ENCODE data around the gene TOGARAM2. TPM values are rescaled to one million over a fixed set of nuclear protein-coding genes. Genes with fewer than 3 reads are reported as not detected.

Gene TOGARAM2
- total and polyA plus RNA-seq, 2 of the 8 experiments (the other 6 are each of a cell fraction or from before 2014, with no cell fraction given): 0.42 to 1.4 TPM

GRCh38 chr2:29023188-29023587, 42.1 kb downstream of the TOGARAM2 start:
- Histone ChIP-seq H3K4ac (replicated peaks; ENCODE audit: insufficient read length, low read depth, low read length) (no peak overlapping the region), H3K9me3 (ENCODE audit: insufficient read depth in 2 of 2, low read depth in 1 of 2, low read length in 1 of 2) (no peaks in the 10 kb centered on the region), H2AK5ac (ENCODE audit: low read depth, low read length) (no peak overlapping the region), H3K4me3 (ENCODE audit: extremely low read depth in 1 of 4, insufficient read depth in 2 of 4, low read depth in 3 of 4, low read length in 4 of 4) (no peak overlapping the region), H2BK12ac (ENCODE audit: low read depth, low read length) (no peak overlapping the region), H3K23ac (ENCODE audit: insufficient read length) (no peak overlapping the region), H3K18ac (ENCODE audit: extremely low read depth, low read length) (no peak overlapping the region), H3K27me3 (replicated peaks in 1 of 4; ENCODE audit: control insufficient read depth in 3 of 4, extremely low read depth in 1 of 4, insufficient read depth in 3 of 4, low read length in 3 of 4) (no peaks in the 10 kb centered on the region), H3K4me1 (replicated peaks in 1 of 4; ENCODE audit: control insufficient read depth in 3 of 4, insufficient read depth in 4 of 4, low read length in 3 of 4) (peaks cover 0 to 6% (median 3%) of the 10 kb centered on the region in 4 experiments; a peak in 4 of 7 replicates), H3K36me3 (ENCODE audit: control insufficient read depth in 2 of 4, insufficient read depth in 4 of 4, low read length in 3 of 4) (no peaks in the 10 kb centered on the region), H4K8ac (ENCODE audit: extremely low read depth, insufficient read depth, low read length) (no peak overlapping the region), H2BK20ac (ENCODE audit: low read length) (no peak overlapping the region), H3K4me2 (ENCODE audit: insufficient read depth in 1 of 2, low read depth in 2 of 2, low read length in 2 of 2) (no peak overlapping the region), H2AFZ (ENCODE audit: low read length) (no peak overlapping the region), H3K27ac (ENCODE audit: low read depth, low read length) (no peak overlapping the region), H4K5ac (ENCODE audit: insufficient read length, low read depth, low read length) (no peak overlapping the region), H4K91ac (replicated peaks; ENCODE audit: insufficient read length, low read length) (no peak overlapping the region), H2BK15ac (ENCODE audit: low read length) (no peak overlapping the region), H3K79me1 (ENCODE audit: low read depth, low read length) (no peaks in the 10 kb centered on the region), H3K9ac (replicated peaks in 1 of 4; ENCODE audit: extremely low read depth in 1 of 4, low read depth in 3 of 4, low read length in 3 of 4) (no peak overlapping the region), H3K79me2 (ENCODE audit: control insufficient read depth in 1 of 2, insufficient read depth in 2 of 2, low read length in 2 of 2) (no peaks in the 10 kb centered on the region), H3K56ac (replicated peaks; ENCODE audit: insufficient read length, low read depth, low read length) (no peak overlapping the region), H2BK120ac (replicated peaks; ENCODE audit: low read depth, low read length) (no peak overlapping the region), H3K14ac (ENCODE audit: insufficient read length) (no peak overlapping the region), H3K23me2 (ENCODE audit: low read depth, low read length) (no peaks in the 10 kb centered on the region), H2BK5ac (ENCODE audit: low read depth, low read length) (no peak overlapping the region), H4K20me1 (replicated peaks in 1 of 2; ENCODE audit: control insufficient read depth in 1 of 2, insufficient read depth in 2 of 2, low read length in 2 of 2) (no peaks in the 10 kb centered on the region)
- POLR2A ChIA-PET (ENCODE audit: partially characterized antibody): no interaction called here
- CTCF ChIA-PET (ENCODE audit: partially characterized antibody): interaction anchor here (0.6 kb wide), 1 partner anchor 1903 kb away, joined by 3 read pairs; no protein-coding TSS in a partner anchor
- DNase-seq (ENCODE audit: low read depth in 1 of 2, low spot score in 2 of 2) (no peak), FAIRE-seq (no peak)
- WGBS, 2 experiments (ENCODE audit: extremely low coverage in 1 of 2, insufficient coverage in 1 of 2, insufficient read length in 1 of 2, insufficient replicate concordance in 2 of 2, low coverage in 1 of 2, low lambda C conversion rate in 2 of 2, missing lambda C conversion rate in 1 of 2): 94% methylated on average over 4 of the region's 4 CpGs; no CpG with 5 or more reads in 1 of the 2 experiments
- TF ChIP-seq KDM1A (IDR thresholded peaks at IDR 0.05; ENCODE audit: borderline replicate concordance, low read length) (peak; percentile 38; the same call in 1 of the 2 replicates), CHD2 (IDR thresholded peaks at IDR 0.05; ENCODE audit: low read length) (no peak)

Data from H1 (cell line).